C4-2B (cell line): ENCODE data around the gene RPH3AL.

Source experiments
- CTCF ChIP-seq: fragments of 450-650 bp; conservative IDR thresholded peaks from 2 replicates; pipeline ENCODE4 v1.5.1; 2017; ENCODE audit warnings: mild to moderate bottlenecking
- ZFX ChIP-seq: fragments of 450-650 bp; IDR thresholded peaks from 2 replicates; pipeline ENCODE4 v1.6.1; 2017

- no peak for TF ChIP-seq CTCF
- no peak for TF ChIP-seq ZFX
Observed at GRCh38 chr17:207775-208174, 144.8 kb downstream of the RPH3AL start.
